SH-SY5Y (cell line): ENCODE data around the gene P3H2.

Experiments
- GATA2 ChIP-seq: IDR thresholded peaks from 2 replicates; pipeline ENCODE4 v1.6.1; 2011; ENCODE audit warnings: mild to moderate bottlenecking, low read depth, low read length
- GATA3 ChIP-seq: IDR thresholded peaks from 2 replicates; pipeline ENCODE4 v1.6.1; 2011; ENCODE audit warnings: low read depth, mild to moderate bottlenecking, low read length, moderate library complexity

DNA sequence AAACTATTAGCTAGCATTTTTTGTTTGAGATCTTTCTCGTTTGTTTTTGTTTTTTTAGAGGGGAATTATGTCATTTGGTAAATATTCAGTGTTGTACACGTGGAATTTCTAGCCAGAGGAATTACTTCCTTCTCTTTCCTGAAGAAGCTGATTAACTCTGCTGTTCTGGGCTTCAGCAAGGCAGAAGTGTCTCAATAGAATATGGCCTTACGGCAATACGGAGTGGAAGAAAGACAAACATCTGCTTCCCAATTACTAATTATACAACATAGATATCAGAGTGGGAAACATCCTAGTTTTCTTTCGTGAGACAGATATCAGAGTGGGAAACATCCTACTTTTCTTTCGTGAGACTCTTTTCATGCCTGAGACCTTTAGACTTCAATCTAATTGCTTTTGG, 11.9 kb downstream of the P3H2 start:
- TF ChIP-seq GATA2 = no peak
- no peak for TF ChIP-seq GATA3
